GM21737 (cell line): ENCODE results near the gene LCN6.
"Not testable (repeated sequence)": the region's sequence is repeated elsewhere in the genome, so short reads cannot be mapped to it uniquely, and the experiment has no call there.

Experiments
- ATAC-seq: cut with Tn5 transposase; IDR thresholded peaks from one replicate; pipeline ENCODE4 v1.9.1; 2021; ENCODE audit warnings: mild to moderate bottlenecking, moderate library complexity; ENCODE audit not compliant: unreplicated experiment

Gene LCN6

GRCh38 chr9:136711751-136712689 lies 36.3 kb downstream of the LCN6 start, which contains the start of gene DIPK1B:
Gene DIPK1B, plus strand, starts transcription at chr9:136712572. Its CDS starts 94 bp downstream, at chr9:136712666.
- ATAC-seq = no peak

- ATAC-seq = not testable (repeated sequence)
Observed at GRCh38 chr9:136711219-136711648, 37.1 kb downstream of the LCN6 start.

GRCh38 chr9:136710543-136710942 lies 37.8 kb downstream of the LCN6 start:
- no peak for ATAC-seq

- ATAC-seq = no peak
Observed at GRCh38 chr9:136709454-136710109, 38.7 kb downstream of the LCN6 start.

GRCh38 chr9:136707849-136708517 lies 40.3 kb downstream of the LCN6 start:
- no peak for ATAC-seq

GRCh38 chr9:136707011-136707410 lies 41.3 kb downstream of the LCN6 start:
- ATAC-seq = no peak

GRCh38 chr9:136705564-136705963 lies 42.8 kb downstream of the LCN6 start:
- no peak for ATAC-seq

- not testable (repeated sequence) for ATAC-seq
Observed at GRCh38 chr9:136704741-136705140, 43.6 kb downstream of the LCN6 start.

GRCh38 chr9:136703276-136703860 lies 45.0 kb downstream of the LCN6 start:
- ATAC-seq = no peak

GRCh38 chr9:136701668-136702053 lies 46.7 kb downstream of the LCN6 start:
- ATAC-seq = no peak

GRCh38 chr9:136700959-136701667 lies 47.2 kb downstream of the LCN6 start:
- no peak for ATAC-seq

GRCh38 chr9:136700304-136700703 lies 48.0 kb downstream of the LCN6 start:
- no peak for ATAC-seq

GRCh38 chr9:136698635-136699246 lies 49.6 kb downstream of the LCN6 start:
- no peak for ATAC-seq

GRCh38 chr9:136697821-136698526 lies 50.4 kb downstream of the LCN6 start:
- ATAC-seq = no peak

GRCh38 chr9:136697146-136697820 lies 51.0 kb downstream of the LCN6 start:
- no peak for ATAC-seq

- ATAC-seq = no peak
Observed at GRCh38 chr9:136696502-136696901, 51.8 kb downstream of the LCN6 start.

GRCh38 chr9:136695955-136696354 lies 52.4 kb downstream of the LCN6 start:
- ATAC-seq = no peak

- ATAC-seq = no peak
Observed at GRCh38 chr9:136695435-136695895, 52.9 kb downstream of the LCN6 start.

GRCh38 chr9:136694872-136695247 lies 53.5 kb downstream of the LCN6 start:
- ATAC-seq = no peak
